A549 (cell line): Measurements from ENCODE around the gene PTPN9.

ENCODE experiments used
- BHLHE40 ChIP-seq: IDR thresholded peaks from 2 replicates; pipeline ENCODE4 v1.6.1; 2012; ENCODE audit warnings: low read depth, low read length, inconsistent platforms
- POLR2A ChIP-seq: IDR thresholded peaks from 2 replicates; pipeline ENCODE4 v1.6.1; 2012; ENCODE audit warnings: mild to moderate bottlenecking, low read length
- RFX5 ChIP-seq: fragments of 450-650 bp; IDR thresholded peaks from 2 replicates; pipeline ENCODE4 v1.7.1; 2014; ENCODE audit warnings: antibody characterized with exemption, mild to moderate bottlenecking, moderate library complexity
- TF ChIP-seq, protein P1 (sequence below): fragments of >200 bp; sonication (Bioruptor Twin); formaldehyde crosslinking; IDR thresholded peaks from 3 replicates; pipeline ENCODE4 v1.5.1; 2016

DNA sequence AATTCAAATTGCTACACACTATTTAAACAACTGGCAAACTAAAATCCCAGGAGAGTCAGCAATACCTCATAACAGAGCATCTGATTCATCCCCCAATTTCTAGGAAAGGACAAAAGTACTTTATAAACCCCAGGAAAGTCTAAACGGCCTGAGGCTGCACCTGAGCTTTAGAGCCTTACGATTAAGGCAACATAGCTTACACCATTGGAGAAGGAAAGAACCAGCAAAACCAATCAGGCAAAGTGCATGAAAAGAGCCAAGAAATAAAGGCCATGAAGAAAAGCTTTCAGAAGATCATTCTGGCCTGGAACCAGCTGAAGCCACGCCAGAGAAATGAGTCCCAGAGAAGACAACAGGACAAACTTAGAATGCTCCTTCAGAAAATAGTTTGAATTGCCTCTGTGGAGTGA lies 48.1 kb downstream of the PTPN9 start:
- TF ChIP-seq, protein P1, sequence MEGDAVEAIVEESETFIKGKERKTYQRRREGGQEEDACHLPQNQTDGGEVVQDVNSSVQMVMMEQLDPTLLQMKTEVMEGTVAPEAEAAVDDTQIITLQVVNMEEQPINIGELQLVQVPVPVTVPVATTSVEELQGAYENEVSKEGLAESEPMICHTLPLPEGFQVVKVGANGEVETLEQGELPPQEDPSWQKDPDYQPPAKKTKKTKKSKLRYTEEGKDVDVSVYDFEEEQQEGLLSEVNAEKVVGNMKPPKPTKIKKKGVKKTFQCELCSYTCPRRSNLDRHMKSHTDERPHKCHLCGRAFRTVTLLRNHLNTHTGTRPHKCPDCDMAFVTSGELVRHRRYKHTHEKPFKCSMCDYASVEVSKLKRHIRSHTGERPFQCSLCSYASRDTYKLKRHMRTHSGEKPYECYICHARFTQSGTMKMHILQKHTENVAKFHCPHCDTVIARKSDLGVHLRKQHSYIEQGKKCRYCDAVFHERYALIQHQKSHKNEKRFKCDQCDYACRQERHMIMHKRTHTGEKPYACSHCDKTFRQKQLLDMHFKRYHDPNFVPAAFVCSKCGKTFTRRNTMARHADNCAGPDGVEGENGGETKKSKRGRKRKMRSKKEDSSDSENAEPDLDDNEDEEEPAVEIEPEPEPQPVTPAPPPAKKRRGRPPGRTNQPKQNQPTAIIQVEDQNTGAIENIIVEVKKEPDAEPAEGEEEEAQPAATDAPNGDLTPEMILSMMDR: no peak
- TF ChIP-seq BHLHE40: no peak
- TF ChIP-seq POLR2A: no peak
- no peak for TF ChIP-seq RFX5
